Measurements from ENCODE around the gene CHCHD6.

Gene CHCHD6

DNA sequence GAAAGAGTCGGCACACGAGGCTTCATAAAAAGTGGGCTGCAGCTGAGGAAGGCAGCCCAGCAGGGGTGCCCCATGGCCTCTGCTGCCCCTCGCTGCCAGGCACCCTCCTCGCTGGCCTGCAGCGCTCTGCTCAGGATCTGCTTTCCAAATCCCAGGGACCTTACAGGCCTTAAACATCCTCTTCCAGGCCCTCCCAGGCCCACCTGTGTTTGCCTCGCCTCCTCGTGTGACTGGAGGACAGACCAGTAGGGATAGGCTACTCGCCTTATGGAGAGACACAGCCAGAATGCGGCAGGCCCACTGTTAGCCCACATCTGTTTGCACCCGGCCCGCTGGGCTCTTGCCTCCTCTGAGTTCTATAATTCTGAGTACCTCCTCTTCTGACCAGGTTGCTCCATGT is 154.4 kb downstream of the CHCHD6 start:
- Histone ChIP-seq H3K27ac (no peak overlapping the region), H3K4me3 (no peak overlapping the region)
- TF ChIP-seq, protein P1, sequence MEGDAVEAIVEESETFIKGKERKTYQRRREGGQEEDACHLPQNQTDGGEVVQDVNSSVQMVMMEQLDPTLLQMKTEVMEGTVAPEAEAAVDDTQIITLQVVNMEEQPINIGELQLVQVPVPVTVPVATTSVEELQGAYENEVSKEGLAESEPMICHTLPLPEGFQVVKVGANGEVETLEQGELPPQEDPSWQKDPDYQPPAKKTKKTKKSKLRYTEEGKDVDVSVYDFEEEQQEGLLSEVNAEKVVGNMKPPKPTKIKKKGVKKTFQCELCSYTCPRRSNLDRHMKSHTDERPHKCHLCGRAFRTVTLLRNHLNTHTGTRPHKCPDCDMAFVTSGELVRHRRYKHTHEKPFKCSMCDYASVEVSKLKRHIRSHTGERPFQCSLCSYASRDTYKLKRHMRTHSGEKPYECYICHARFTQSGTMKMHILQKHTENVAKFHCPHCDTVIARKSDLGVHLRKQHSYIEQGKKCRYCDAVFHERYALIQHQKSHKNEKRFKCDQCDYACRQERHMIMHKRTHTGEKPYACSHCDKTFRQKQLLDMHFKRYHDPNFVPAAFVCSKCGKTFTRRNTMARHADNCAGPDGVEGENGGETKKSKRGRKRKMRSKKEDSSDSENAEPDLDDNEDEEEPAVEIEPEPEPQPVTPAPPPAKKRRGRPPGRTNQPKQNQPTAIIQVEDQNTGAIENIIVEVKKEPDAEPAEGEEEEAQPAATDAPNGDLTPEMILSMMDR (IDR thresholded peaks at IDR 0.05) = no peak
- DNase-seq (ENCODE audit: low spot score) = no peak

DNA sequence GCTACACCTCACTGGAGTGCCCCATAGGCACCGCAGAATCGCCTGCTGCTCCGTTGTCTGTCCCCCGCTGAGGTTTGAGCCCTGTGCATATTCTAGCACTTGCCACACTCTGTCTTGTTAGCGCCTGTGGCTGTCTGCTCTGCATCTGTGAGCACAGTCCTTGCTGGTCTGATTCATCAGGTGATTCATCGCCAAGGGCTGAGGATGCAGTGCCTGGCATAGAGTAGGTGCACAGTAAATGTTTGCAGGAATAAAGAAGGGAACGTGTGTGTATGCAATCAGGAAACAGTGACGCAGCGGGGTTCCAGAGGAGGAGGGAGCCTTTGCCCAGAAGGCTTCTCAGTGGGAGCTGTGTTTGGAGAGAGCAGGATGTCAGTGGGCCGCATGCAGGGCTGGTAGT is 154.8 kb downstream of the CHCHD6 start:
- TF ChIP-seq, protein P1 (IDR thresholded peaks at IDR 0.05) = no peak
- Histone ChIP-seq H3K4me3 (no peak overlapping the region), H3K27ac (no peak overlapping the region)
- DNase-seq (ENCODE audit: low spot score) = no peak

DNA sequence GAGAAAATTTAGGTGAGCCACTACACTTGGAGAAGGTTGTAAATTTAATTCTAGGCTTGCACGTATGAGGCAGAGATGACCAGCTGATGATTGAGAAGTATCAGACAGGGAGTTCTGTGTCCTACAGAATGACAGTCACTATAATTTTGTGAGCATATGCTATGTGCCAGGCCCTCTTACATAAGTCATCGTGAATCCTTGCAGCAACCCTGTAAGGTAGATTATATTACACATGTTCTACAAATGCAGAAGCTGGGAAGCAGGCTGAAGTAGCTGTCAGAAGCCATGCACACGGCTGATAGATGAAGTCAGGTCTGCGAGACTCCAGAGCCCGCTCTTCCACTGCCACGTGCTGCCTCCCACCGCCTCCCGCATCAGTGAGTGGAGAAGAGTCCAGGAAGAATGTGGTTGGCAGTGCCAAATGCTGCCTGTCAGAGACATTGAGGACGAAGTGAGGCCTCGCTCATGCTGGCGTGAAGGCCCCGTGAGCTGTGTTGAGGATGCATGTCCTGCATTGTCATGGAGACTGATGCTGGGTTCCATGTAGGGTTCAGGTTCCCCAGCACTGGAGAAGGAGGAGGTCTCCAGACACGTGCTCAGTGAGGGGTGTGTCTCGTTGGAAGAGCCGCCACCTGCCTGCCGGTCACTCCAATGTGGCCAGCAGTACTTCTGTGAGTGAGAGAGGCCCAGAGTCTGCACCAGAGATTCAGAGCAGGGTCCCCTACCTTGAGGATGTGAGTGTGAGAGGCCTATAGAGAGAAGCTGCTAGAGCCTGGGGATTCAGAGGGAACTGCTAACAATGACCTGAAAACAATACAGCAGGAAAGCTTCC is 155.6 kb downstream of the CHCHD6 start:
- H3K4me3 ChIP-seq = no peak overlapping the region
- no peak overlapping the region for H3K27ac ChIP-seq
- TF ChIP-seq, protein P1 (IDR thresholded peaks at IDR 0.05) = no peak
- DNase-seq (ENCODE audit: low spot score) = no peak

DNA sequence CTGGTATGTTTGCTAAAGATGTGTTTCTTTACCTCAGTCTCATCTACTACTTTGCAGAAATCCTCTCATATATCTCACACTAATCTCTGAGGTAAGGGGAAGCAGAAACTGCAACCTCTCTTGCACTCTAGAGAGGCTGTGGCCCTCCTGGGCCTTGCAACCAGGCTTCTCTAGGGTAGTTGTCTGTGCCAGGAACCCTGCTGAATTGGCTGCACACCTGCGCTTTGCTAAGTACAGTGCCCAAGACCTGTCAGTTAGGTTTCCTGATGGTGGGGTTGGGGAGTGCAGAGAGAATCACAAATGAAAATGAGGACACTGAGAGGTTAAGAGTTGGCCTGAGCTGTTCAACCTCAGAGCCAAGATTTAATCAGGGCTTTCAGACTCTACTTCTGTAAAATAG is 161.7 kb downstream of the CHCHD6 start:
- TF ChIP-seq, protein P1 (IDR thresholded peaks at IDR 0.05) = no peak
- no peak for DNase-seq (ENCODE audit: low spot score)
- Histone ChIP-seq H3K4me3 (no peak overlapping the region), H3K27ac (no peak overlapping the region)

DNA sequence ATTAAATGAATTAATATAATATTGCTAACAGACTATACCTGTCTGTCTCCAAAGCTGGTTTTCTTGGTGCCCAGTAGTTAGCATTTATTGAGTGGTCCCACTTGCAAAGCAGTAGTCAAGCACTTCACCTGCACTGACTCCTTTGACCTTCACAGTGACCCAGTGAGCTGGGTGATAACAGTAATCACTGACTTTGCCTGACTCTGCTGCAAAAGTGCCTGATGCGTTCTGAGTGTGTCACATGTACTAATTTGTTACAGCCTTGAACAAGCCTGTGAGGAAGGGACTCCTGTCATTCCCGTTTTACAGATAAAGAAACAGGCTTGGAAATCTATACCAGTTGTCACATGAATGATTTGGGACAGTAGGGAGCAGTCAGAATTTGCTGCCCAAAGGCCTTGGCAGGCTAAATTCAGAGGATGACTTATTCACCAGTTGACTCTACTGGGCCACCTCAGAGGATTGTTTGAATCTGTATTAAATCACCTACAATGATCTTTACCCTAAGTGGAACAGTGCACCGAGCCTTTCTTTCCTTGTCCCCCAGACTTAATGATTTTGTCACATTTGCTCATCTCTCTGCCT is 162.2 kb downstream of the CHCHD6 start:
- H3K4me3 ChIP-seq = no peak overlapping the region
- no peak for DNase-seq (ENCODE audit: low spot score)
- TF ChIP-seq, protein P1 (IDR thresholded peaks at IDR 0.05) = no peak
- no peak overlapping the region for H3K27ac ChIP-seq

DNA sequence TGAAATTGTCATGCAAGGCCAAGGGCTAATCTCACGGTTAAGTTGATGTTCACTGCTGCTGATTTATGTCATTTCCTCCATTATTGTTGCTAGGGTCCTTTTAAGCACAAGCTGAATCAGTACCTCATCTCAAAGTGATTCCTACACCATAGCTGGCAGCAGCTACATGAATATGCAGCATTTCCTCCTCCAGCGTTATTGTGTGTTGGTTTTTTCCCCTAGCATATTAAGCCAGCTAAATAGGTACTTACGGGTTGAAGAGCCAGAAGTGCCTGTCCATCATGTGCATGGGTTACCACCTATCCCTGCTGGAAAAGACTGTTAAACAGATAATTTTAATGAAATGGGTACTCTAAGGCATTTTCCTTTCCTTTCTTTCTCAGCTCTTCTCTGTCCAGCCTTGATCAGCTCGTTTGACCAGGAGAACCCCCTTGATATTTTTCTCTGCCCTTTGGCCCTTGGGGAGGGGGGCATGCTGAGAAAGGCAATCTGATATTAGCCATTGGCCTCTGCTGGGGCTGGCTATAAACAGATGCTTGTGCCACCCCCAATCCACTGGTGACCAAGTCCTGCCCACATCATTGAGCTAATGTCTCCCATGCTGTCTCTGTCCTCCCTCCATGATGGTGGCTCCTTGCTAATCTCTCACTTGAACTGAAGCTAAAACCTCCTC is 163.3 kb downstream of the CHCHD6 start:
- no peak overlapping the region for H3K4me3 ChIP-seq
- TF ChIP-seq, protein P1 (IDR thresholded peaks at IDR 0.05) = no peak
- DNase-seq (ENCODE audit: low spot score) = no peak
- H3K27ac ChIP-seq = no peak overlapping the region

All from coronary artery (tissue), 2 donors.